ENCODE measurements around the gene FCSK. TPM values are rescaled to one million over a fixed set of nuclear protein-coding genes. Genes with fewer than 3 reads are reported as not detected.

The FCSK gene
- total and polyA plus RNA-seq, 2 of the 13 experiments (the other 11 are each of a cell fraction or from before 2014, with no cell fraction given) = 9.1 to 19.2 TPM

DNA sequence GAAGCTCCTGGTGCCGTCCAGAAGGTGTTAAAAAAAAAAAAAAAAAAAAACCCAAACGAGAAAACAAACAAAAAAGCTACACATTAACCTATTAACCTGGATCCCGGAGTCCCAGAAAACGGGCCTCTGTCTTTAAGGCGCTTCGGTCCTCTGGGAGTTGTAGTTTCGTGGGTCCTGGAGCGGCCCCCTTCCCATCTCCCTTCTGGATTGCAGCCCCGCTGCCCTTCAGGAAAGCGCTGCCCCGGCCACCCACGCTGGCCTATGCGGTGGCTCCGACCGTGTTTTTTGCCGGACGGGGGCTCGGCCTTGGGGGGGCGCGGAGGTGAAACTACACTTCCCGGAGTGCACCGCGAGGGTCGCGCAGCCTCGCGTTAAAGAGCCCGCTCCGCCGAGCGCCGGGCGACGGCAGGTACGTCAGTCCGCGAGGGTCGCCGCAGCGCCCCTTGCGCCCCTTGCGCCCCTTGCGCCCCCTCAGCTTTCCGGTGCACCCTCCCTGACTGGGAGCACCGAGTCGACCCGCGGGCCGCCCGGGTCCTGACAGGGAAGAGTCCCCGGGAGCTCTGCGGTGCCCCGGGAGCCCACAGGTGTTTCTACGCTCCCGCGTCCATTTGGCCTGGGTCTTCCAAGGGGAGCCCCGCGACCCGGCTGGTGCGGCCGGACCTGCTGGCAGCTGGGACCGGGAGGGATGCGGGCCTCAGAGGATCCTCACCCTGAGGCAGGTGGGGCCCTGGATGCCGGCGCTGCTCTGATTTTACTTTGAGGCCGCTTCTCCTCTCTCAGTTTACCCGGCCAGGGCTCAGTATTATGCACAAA is at the start of gene FCSK (continued):
- TF ChIP-seq, protein P1, sequence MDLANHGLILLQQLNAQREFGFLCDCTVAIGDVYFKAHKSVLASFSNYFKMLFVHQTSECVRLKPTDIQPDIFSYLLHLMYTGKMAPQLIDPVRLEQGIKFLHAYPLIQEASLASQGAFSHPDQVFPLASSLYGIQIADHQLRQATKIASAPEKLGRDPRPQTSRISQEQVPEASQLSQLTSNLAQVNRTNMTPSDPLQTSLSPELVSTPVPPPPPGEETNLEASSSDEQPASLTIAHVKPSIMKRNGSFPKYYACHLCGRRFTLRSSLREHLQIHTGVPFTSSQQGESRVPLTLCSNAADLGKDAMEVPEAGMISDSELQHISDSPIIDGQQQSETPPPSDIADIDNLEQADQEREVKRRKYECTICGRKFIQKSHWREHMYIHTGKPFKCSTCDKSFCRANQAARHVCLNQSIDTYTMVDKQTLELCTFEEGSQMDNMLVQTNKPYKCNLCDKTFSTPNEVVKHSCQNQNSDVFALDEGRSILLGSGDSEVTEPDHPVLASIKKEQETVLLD (CRISPR knock-in tag; IDR thresholded peaks at IDR 0.05; ENCODE audit: low read depth) = peak; percentile 72; the same call in 1 of the 2 replicates
- TF ChIP-seq ZNF326 (CRISPR knock-in tag; IDR thresholded peaks at IDR 0.05; ENCODE audit: borderline replicate concordance) (no peak), ZNF572 (CRISPR knock-in tag; IDR thresholded peaks at IDR 0.05) (0 out of 2 replicates have a peak, but pooled peaks have one; percentile 83), ZBTB49 (CRISPR knock-in tag; IDR thresholded peaks at IDR 0.05; ENCODE audit: borderline replicate concordance) (peak; percentile 52; the same call in 1 of the 2 replicates), UBTF (CRISPR knock-in tag; IDR thresholded peaks at IDR 0.05) (peak; percentile 94), ATF1 (CRISPR knock-in tag; IDR thresholded peaks at IDR 0.05) (peak; percentile 80), SRSF9 (IDR thresholded peaks at IDR 0.05; ENCODE audit: borderline replicate concordance, insufficient read depth, low read depth, low read length, poor library complexity, severe bottlenecking) (no peak), FOXO1 (CRISPR knock-in tag; IDR thresholded peaks at IDR 0.05) (peak; percentile 43; the same call in 1 of the 2 replicates), MED13 (CRISPR knock-in tag; IDR thresholded peaks at IDR 0.05) (peak; percentile 83), NRL (CRISPR knock-in tag; IDR thresholded peaks at IDR 0.05; ENCODE audit: borderline replicate concordance) (peak; percentile 97), ZNF274 (CRISPR knock-in tag; IDR thresholded peaks at IDR 0.05) (peak; percentile 80; the same call in 1 of the 2 replicates), MAFK (conservative IDR thresholded peaks at IDR 0.05 in 1 of 2, IDR thresholded peaks at IDR 0.05 in 1 of 2; ENCODE audit: low read length in 2 of 2) (no peak), NFE2L1 (CRISPR knock-in tag; IDR thresholded peaks at IDR 0.05; ENCODE audit: borderline replicate concordance) (peak; percentile 78; the same call in 1 of the 2 replicates), CEBPG (CRISPR knock-in tag; IDR thresholded peaks at IDR 0.05) (0 out of 2 replicates have a peak, but pooled peaks have one; percentile 11), ZFP62 (CRISPR knock-in tag; IDR thresholded peaks at IDR 0.05) (peak; percentile 94; the same call in 1 of the 2 replicates)
- TF ChIP-seq, protein P2, sequence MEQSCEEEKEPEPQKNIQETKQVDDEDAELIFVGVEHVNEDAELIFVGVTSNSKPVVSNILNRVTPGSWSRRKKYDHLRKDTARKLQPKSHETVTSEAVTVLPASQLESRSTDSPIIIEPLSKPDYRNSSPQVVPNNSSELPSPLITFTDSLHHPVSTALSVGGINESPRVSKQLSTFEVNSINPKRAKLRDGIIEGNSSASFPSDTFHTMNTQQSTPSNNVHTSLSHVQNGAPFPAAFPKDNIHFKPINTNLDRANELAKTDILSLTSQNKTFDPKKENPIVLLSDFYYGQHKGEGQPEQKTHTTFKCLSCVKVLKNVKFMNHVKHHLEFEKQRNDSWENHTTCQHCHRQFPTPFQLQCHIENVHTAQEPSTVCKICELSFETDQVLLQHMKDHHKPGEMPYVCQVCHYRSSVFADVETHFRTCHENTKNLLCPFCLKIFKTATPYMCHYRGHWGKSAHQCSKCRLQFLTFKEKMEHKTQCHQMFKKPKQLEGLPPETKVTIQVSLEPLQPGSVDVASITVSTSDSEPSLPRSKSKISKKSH (CRISPR knock-in tag; IDR thresholded peaks at IDR 0.05; ENCODE audit: borderline replicate concordance) = peak; percentile 74; the same call in 1 of the 2 replicates
- TF ChIP-seq, protein P3, sequence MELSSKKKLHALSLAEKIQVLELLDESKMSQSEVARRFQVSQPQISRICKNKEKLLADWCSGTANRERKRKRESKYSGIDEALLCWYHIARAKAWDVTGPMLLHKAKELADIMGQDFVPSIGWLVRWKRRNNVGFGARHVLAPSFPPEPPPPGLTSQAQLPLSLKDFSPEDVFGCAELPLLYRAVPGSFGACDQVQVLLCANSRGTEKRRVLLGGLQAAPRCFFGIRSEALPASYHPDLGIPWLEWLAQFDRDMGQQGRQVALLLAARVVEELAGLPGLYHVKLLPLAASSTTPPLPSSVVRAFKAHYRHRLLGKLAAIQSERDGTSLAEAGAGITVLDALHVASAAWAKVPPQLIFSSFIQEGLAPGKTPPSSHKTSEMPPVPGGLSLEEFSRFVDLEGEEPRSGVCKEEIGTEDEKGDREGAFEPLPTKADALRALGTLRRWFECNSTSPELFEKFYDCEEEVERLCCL (CRISPR knock-in tag; IDR thresholded peaks at IDR 0.05; ENCODE audit: borderline replicate concordance) = no peak

Data from HepG2 (cell line).